D341Med (cell line): ENCODE measurements around the gene CLEC11A.
A peak's percentile ranks its signal among the peaks of the same experiment; 100 is the strongest.

Source experiments
- DNase-seq: peaks from one replicate; pipeline ENCODE4 v3.0.0; 2012; ENCODE audit warnings: low spot score

CLEC11A gene

DNA sequence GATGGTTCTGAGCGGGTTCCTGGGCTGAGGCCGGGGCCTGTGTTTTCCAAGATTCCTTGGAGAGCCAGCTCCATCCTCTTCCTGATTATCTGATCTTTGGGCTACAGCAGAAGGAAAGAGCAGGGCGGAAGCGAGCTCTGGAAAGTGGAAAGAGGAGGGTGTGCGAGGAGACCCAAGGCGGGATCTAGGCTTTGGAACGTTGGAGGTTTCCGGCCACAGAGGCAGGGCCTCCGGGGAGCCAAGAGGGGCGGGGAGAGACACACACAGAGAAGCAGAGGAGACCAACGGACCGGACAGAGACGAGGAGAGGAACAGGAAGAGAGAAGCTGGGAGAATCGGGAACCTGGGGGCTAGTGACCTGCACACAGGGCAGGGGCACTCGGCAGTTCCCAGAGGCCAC lies at the start of gene CLEC11A:
Gene CLEC11A, plus strand, starts transcription at position 296 of the 400 bp plus-strand sequence. CDS start 162 bp downstream, outside the sequence.
- DNase-seq: no peak

GRCh38 chr19:50676625-50677197 lies 46.5 kb upstream of the CLEC11A start:
- DNase-seq: no peak

GRCh38 chr19:50677636-50678035 lies 45.5 kb upstream of the CLEC11A start:
- DNase-seq: no peak

GRCh38 chr19:50678323-50678722 lies 44.8 kb upstream of the CLEC11A start:
- no peak for DNase-seq

DNA sequence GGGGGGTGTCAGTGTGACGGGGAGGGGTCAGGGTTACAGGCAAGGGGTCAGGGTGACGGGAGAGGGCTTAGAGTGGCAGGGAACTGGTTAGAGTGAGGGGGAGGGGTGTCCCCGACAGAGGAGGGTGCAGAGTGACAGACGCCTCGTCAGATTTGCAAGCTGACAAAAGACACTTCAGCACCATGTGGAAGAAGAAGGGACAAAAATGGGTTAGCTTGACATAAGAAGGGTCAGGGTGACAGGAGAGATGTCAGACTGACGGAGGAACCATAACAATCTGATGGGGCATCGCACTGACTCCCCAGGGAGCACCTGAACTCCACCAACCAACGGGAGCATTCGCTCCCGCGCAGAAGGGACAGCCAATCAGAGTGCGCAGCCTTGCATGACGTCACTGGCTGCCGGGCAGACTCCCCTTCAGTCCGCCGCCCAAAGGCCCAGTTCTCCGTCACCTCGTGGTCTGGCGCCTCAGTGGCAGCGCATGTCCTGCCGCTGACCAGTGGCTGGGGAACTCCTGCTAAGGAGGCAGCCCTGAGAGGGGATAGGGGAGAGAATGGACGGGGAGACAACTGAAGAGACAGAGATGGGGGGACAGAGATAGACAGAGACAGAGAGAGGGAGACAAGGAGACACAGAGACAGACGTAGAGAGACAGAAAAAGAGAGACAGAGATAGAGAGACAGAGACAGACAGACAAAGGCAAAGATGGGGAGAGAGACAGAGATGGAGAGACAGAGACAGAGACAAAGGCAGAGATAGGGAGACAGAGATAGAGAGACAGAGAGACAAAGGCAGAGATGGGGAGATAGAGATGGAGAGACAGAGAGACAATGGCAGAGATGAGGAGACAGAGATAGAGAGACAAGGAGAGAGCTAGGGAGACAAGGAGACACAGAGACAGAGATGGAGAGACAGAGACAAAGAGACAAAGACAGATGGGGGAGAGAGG lies 43.7 kb upstream of the CLEC11A start:
- peak; percentile 94 for DNase-seq

DNA sequence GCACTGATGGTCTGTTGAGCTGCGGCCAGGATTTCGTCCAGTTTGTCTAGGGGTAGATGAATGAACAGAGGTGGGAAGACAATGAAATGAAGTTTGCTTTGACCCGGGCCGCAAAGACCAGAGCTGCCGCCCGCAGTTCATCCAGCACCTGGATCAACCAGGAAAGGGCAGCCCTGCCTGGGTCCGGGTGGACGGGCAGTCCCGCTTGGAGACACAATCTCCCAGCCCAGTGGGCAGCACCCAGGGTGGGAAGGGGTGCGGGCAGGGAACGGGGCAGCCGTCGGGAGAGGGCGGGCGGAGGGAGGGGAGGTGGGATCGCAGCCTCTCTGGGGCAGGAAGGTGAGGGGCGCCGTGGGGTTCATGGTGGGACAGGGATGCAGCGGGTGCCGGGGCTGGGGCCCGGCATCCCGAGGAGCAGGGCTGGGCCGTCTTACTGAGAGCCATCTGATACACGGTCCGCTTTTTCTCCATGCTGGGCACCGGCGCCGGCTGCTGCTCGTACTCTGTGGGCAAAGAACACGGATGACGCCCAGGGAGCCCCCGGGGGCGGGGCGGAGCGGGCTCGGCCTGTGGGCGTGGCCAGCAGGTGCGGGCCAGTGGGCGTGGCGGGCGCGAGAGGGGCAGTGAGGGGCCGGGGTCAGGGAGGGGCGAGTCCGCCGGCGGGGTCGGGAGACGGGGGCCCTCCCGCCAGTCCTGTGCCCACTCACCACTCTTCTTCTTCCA lies 36.7 kb upstream of the CLEC11A start:
- no peak for DNase-seq

DNA sequence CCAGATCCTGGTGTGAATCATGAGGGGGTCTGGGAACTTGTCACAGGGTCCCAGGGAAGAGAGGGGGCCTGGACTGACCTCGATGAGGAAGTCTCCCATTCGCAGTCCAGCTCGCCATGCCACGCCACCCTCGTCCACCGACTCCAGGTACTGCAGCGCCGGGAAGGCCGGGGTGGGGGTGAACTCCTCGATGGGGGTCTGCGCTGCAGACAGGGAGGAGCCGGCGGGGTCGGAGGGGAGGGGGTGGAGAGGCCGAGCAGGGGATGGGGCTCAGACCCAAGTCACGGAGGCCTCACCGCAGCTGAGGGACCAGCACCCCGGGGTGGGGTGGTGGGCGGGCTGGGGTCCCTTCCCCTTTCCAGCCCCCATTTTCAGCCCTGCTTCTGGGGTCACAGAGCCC lies 34.4 kb upstream of the CLEC11A start:
- no peak for DNase-seq

DNA sequence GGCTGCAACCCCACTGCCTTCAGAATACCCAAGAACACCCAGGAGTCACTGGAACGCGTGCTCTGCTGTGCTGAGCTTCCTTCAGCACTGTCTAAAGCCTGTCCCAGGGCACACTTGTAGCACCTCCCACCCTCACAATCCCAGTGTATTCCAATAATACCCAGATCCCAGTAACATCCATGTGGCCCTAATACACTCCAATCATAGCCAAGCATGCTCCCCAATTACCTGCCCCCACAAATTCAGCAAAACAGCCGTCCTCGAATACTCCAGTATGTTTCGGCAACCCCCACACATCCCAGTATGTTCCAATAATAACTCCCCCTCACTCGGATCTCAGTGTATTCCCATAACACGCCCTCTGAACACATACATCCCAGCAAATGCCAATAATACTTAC lies 32.7 kb upstream of the CLEC11A start:
- no peak for DNase-seq

DNA sequence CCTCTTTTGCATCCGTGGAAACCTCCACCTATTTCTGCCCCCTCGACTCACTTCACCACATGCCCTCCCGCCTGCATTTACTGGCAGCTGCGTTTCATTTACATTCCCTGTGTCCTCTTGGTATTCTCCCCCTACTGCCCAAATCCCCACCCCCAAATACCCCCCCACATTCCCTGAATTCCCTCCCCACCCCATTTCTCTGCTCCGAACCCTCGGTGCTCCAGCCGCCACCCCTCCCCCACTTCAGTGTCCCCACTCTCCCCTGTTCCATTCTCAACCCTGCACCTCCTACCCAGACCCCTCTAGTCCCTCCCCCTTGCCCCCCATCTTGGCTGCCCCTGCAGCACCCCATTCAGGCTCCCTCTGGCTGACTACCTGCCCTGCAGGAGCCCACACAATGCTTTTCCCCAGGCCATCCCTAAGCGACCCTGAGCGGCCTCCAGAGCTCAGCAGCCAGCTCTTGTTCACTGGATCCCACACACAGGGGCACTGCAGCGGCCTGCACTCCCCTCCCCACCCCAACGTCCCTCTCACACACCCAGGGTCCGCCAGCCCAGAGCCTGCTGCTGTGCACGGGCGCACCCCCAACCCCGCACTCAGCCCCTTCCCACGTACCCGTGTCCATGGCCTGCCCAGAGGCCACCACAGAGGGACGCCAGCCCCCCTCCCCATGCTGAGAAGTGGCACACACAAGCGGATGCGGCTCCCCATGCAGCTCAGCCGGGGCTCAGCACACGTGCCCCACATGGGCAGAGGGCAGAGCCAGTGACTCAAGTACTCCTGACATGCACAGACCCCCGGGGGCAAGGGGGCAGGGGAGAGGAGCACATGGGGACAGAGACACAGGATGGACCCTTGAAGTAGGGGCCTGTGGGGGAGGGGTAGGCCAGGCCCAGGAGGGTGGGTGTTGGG lies 29.8 kb upstream of the CLEC11A start:
- no peak for DNase-seq

DNA sequence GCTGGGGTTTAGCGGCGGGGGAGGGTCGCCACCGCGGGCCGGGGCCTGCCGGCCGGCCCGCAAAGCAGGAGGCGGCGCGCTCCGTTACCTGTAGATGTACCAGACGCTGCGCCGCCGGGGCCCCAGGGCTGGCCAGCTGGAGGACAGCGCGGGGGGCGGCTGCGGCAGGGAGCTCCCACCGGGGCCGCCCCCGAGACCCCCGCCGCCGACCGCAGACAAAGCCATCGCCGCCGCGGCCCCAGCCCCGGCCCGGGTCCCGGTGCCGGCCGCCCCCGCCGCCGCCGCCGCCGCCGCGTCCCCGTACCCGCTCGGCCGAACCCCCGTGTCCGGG lies 28.4 kb upstream of the CLEC11A start:
- no peak for DNase-seq

DNA sequence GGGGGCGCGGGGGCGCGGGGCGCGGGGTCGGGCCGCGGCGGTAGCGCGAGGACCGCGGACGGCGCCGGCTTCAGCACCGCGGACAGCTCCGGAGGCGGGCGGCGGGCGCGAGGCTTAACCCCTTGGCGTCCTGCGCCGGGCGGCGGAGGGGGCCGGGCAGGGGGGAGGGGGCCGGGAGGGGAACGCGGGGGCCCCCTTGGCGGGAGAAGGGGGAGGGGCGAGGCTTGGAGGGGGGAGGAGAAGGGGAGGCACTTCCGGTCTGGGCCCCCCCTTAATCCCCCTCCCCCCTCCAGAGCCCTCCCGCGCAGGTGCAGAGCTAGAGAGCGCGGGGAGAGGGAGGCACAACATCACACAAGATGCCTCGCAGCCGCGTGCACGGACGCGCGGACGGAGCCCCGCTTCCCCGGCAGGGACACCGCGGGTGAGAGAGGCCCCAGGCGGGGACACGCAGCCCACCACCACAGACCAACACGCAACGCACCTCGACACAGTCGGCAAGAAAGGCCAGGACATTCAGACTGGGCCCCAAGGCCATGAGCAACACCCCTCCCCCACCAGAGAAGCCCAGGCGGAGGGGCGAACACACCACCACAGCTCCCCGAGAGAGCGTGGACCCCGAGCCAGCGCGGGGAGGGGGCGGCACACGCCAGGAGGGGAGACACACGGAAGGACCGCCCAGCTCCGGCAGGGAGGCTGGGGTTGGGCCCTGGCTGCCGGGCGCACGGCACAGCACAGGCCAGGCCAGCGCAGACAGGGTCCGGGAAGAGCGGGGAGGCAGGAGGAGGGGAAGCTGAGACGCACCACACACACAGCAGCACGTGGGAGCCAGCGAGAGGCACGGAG lies 27.7 kb upstream of the CLEC11A start:
- DNase-seq: peak; percentile 64

DNA sequence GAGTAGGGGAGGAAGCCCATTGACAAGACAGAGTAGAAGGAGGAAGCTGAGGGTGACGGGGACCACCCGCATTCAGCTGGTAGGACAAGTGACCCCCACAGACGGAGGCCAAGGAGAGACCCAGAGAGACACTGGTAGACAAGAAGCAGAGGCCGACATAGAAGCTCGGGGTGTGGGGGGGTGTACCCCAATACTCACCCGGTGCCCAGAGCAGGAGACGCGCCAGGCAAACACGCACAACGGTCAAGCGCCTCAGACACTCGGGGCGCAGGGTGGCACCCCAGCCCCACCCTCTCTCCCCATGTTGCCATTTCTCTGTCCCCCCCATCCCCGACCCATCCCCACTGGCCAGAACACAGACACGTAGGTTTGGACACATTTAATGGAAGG lies 27.1 kb upstream of the CLEC11A start:
- DNase-seq: no peak

DNA sequence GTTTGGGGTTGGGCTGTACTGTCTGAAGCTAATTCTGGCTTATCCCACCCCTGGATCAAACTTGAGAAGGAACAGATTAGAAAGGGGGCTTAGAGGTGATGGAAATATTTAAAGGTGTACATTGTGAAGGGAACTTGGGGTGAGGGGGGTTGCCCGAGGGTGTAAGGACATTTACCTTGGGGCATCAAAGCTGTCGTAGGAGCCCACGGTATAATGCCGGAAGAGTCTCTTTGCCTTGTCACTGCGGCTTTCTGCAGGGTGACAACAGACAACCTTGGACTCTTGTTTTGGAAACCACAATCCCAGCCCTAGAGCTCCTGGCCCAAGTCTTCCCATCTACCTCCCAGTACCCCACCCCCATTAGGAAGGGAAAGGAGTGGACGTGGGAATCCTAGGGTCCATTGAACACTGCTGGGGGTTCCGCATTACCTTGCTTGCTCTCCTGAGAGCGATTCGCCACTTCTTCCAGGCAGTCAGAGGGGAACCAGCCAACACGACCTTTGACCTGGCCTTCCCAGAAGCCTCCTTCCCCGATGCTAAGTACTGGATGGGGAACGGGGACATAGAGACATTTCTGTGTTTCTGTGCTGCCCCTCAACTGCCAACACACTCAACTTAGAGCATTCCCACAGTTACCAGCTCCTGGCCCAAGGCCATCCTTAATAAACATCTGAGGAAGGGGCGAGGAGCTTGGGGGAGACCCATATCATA lies 25.6 kb upstream of the CLEC11A start:
- no peak for DNase-seq

GRCh38 chr19:50701367-50701985 lies 21.7 kb upstream of the CLEC11A start:
- DNase-seq: no peak

GRCh38 chr19:50702158-50702870 lies 20.9 kb upstream of the CLEC11A start:
- DNase-seq: no peak

- DNase-seq: no peak
These were observed 20.0 kb upstream of the CLEC11A start for GRCh38 chr19:50702871-50703829.

- DNase-seq: peak; percentile 66
These were observed 19.0 kb upstream of the CLEC11A start for GRCh38 chr19:50703915-50704796.
